Gastrocnemius medialis (tissue), 4 donors: Measurements from ENCODE around the gene GPR161. TPM values are rescaled to one million over a fixed set of nuclear protein-coding genes. Genes with fewer than 3 reads are reported as not detected.

ENCODE experiments used
- ATAC-seq, 2 donors: fragments of 150-250 bp; one replicate each; pipeline ENCODE4 v1.9.1; 2016
- DNase-seq, 2 donors: peaks; one replicate each; pipeline ENCODE4 v3.0.0-alpha.2; 2019
- H3K27ac ChIP-seq, 4 donors: fragments of 200-600 bp; sonication (generic); 1 replicate in 1 of 4; 2 replicates in 3 of 4; pipeline ENCODE4 v1.5.1; 2016 to 2018; ENCODE audit warnings: mild to moderate bottlenecking in 2 of 4, moderate library complexity in 1 of 4
- H3K27me3 ChIP-seq, 3 donors: fragments of 200-600 bp; sonication (generic) in 2 of 3; 1 replicate in 1 of 3; 2 replicates in 2 of 3; pipeline versions ENCODE4 v1.5.1 to v1.6.0; 2016 to 2019; ENCODE audit warnings: mild to moderate bottlenecking in 1 of 3, moderate library complexity in 1 of 3
- H3K36me3 ChIP-seq, 2 donors: fragments of 200-600 bp; sonication (generic) in 1 of 2; one replicate each; pipeline ENCODE4 v1.5.1; 2017 to 2018
- H3K4me1 ChIP-seq, 2 donors: fragments of 200-600 bp; sonication (generic) in 1 of 2; one replicate each; pipeline ENCODE4 v1.5.1; 2016 to 2017; ENCODE audit warnings: mild to moderate bottlenecking in 2 of 2
- H3K4me3 ChIP-seq, 4 donors: fragments of 200-600 bp; sonication (generic) in 3 of 4; 1 replicate in 1 of 4; 2 replicates in 3 of 4; pipeline ENCODE4 v1.5.1; 2016 to 2019; ENCODE audit warnings: mild to moderate bottlenecking in 2 of 4
- H3K9me3 ChIP-seq, 3 donors: fragments of 200-600 bp; sonication (generic) in 2 of 3; 1 replicate in 1 of 3; 2 replicates in 2 of 3; pipeline ENCODE4 v1.5.1; 2016 to 2019
- CTCF ChIP-seq, 5 experiments: fragments of 450-650 bp in 3 of 5; fragments of 200-600 bp in 2 of 5; sonication (generic) in 2 of 5; IDR thresholded peaks in 4 of 5; conservative IDR thresholded peaks in 1 of 5; 1 replicate in 4 of 5; 2 replicates in 1 of 5; pipeline ENCODE4 v1.5.1; 2016 to 2019; ENCODE audit warnings: antibody characterized with exemption in 5 of 5, mild to moderate bottlenecking in 3 of 5, moderate library complexity in 3 of 5
- POLR2A ChIP-seq, 2 donors: fragments of 450-650 bp; IDR thresholded peaks; one replicate each; pipeline ENCODE4 v1.6.1; 2017; ENCODE audit warnings: antibody characterized with exemption in 2 of 2, mild to moderate bottlenecking in 2 of 2, moderate library complexity in 2 of 2
- in situ Hi-C, 4 donors: fragments of 200-750 bp; cut with MboI; loops; one replicate each; pipeline versions ENCODE4 v1.15.0 to v1.8.0; 2017; ENCODE audit warnings: low sequenced_read_pairs in 4 of 4
- intact Hi-C: fragments of 100-400 bp; cut with DNase I; formaldehyde crosslinking; loops from one replicate; pipeline ENCODE4 v1.15.1; 2023; ENCODE audit warnings: low total_unique reads
- total RNA-seq, 4 donors: library from RNA; depleted of rRNA; stranded (reverse); fragments of >200 nt; gene quantifications; one replicate each; pipeline versions ENCODE4 v1.1.0 to v1.2.3, GENCODE V29; 2016

GPR161 gene
- total RNA-seq, 4 donors from 2014 or later: 0.31 to 1.0 (median 0.86) TPM

GRCh38 chr1:168110896-168111545 lies 25.7 kb downstream of the GPR161 start:
- TF ChIP-seq POLR2A (IDR thresholded peaks at IDR 0.05) (no peak), CTCF (IDR thresholded peaks at IDR 0.05 in 4 of 5, conservative IDR thresholded peaks at IDR 0.05 in 1 of 5) (no peak)
- ATAC-seq (no peak), DNase-seq (no peak)
- Histone ChIP-seq H3K4me3 (no peak overlapping the region), H3K27me3 (no peaks in the 10 kb centered on the region), H3K9me3 (no peaks in the 10 kb centered on the region), H3K27ac (no peak overlapping the region), H3K36me3 (no peaks in the 10 kb centered on the region), H3K4me1 (no peaks in the 10 kb centered on the region)
- intact Hi-C loops (no loop called here), in situ Hi-C loops (no loop called here)

- in situ Hi-C loops: no loop called here
- no peaks in the 10 kb centered on the region for H3K4me1 ChIP-seq
- no peak for ATAC-seq
- H3K4me3 ChIP-seq: no peak overlapping the region
- intact Hi-C loops: no loop called here
- no peaks in the 10 kb centered on the region for H3K36me3 ChIP-seq
- H3K27ac ChIP-seq: no peak overlapping the region
- no peak for DNase-seq
- no peak for TF ChIP-seq POLR2A (IDR thresholded peaks at IDR 0.05)
- no peak for TF ChIP-seq CTCF (IDR thresholded peaks at IDR 0.05 in 4 of 5, conservative IDR thresholded peaks at IDR 0.05 in 1 of 5)
- H3K27me3 ChIP-seq: no peaks in the 10 kb centered on the region
- no peaks in the 10 kb centered on the region for H3K9me3 ChIP-seq
These were observed 30.5 kb downstream of the GPR161 start for GRCh38 chr1:168106274-168106673.

GRCh38 chr1:168105846-168106245 lies 30.9 kb downstream of the GPR161 start:
- ATAC-seq: no peak
- Histone ChIP-seq H3K4me1 (no peaks in the 10 kb centered on the region), H3K4me3 (no peak overlapping the region), H3K27ac (no peak overlapping the region), H3K27me3 (no peaks in the 10 kb centered on the region), H3K36me3 (no peaks in the 10 kb centered on the region), H3K9me3 (no peaks in the 10 kb centered on the region)
- intact Hi-C loops: no loop called here
- TF ChIP-seq POLR2A (IDR thresholded peaks at IDR 0.05) (no peak), CTCF (IDR thresholded peaks at IDR 0.05 in 4 of 5, conservative IDR thresholded peaks at IDR 0.05 in 1 of 5) (no peak)
- in situ Hi-C loops: no loop called here
- no peak for DNase-seq

- no peak overlapping the region for H3K27ac ChIP-seq
- H3K36me3 ChIP-seq: no peaks in the 10 kb centered on the region
- H3K4me1 ChIP-seq: no peaks in the 10 kb centered on the region
- intact Hi-C loops: no loop called here
- no peaks in the 10 kb centered on the region for H3K9me3 ChIP-seq
- H3K4me3 ChIP-seq: no peak overlapping the region
- in situ Hi-C loops: no loop called here
- DNase-seq (no peak), ATAC-seq (no peak)
- no peaks in the 10 kb centered on the region for H3K27me3 ChIP-seq
- no peak for TF ChIP-seq CTCF (IDR thresholded peaks at IDR 0.05 in 4 of 5, conservative IDR thresholded peaks at IDR 0.05 in 1 of 5)
- TF ChIP-seq POLR2A (IDR thresholded peaks at IDR 0.05): no peak
These were observed 32.2 kb downstream of the GPR161 start for GRCh38 chr1:168104535-168104934.

GRCh38 chr1:168102487-168102886 lies 34.2 kb downstream of the GPR161 start:
- Histone ChIP-seq H3K27me3 (no peaks in the 10 kb centered on the region), H3K4me3 (no peak overlapping the region), H3K9me3 (no peaks in the 10 kb centered on the region), H3K27ac (no peak overlapping the region), H3K4me1 (no peaks in the 10 kb centered on the region), H3K36me3 (no peaks in the 10 kb centered on the region)
- in situ Hi-C loops (no loop called here), intact Hi-C loops (no loop called here)
- TF ChIP-seq CTCF (IDR thresholded peaks at IDR 0.05 in 4 of 5, conservative IDR thresholded peaks at IDR 0.05 in 1 of 5): no peak
- no peak for TF ChIP-seq POLR2A (IDR thresholded peaks at IDR 0.05)
- ATAC-seq (no peak), DNase-seq (no peak)
